ENCODE results near the gene TTLL5. TPM values are rescaled to one million over a fixed set of nuclear protein-coding genes. Genes with fewer than 3 reads are reported as not detected.

TTLL5 gene
- total RNA-seq, 1 experiment from 2014 or later, result 35.7 TPM

- no peaks in the 10 kb centered on the region for H3K79me2 ChIP-seq (ENCODE audit: insufficient read depth, low read length)
- H2AK5ac ChIP-seq (ENCODE audit: insufficient read length, low read length), result no peak overlapping the region
- no peaks in the 10 kb centered on the region for H3K79me1 ChIP-seq (ENCODE audit: insufficient read depth, low read depth, low read length, poor library complexity, severe bottlenecking)
- no CpG with 5 or more reads among the region's 5 CpGs for WGBS (ENCODE audit: extremely low coverage, insufficient read length, low lambda C conversion rate)
- no peak overlapping the region for H2BK15ac ChIP-seq (ENCODE audit: low read depth, low read length)
- H2BK5ac ChIP-seq (ENCODE audit: insufficient read length, low read length), result no peak overlapping the region
- DNase-seq, result no peak
- Mint-ChIP-seq H3K27ac (no peak overlapping the region), H3K4me3 (no peak overlapping the region), H3K36me3 (ENCODE audit: insufficient read depth in 1 of 3, low read depth in 3 of 3) (peaks cover 32 to 70% (median 55%) of the 10 kb centered on the region in 3 experiments), H3K9me3 (no peaks in the 10 kb centered on the region), H3K4me1 (no peaks in the 10 kb centered on the region), H3K27me3 (ENCODE audit: low read depth) (no peaks in the 10 kb centered on the region)
- H3K4me1 ChIP-seq (ENCODE audit: insufficient read depth, low read length), result no peaks in the 10 kb centered on the region
- no peak overlapping the region for H4K5ac ChIP-seq (ENCODE audit: insufficient read length, low read depth, low read length)
- H3K23ac ChIP-seq (ENCODE audit: insufficient read length, low read depth, low read length), result no peak overlapping the region
- H2BK12ac ChIP-seq (ENCODE audit: insufficient read length, low read depth, low read length), result no peak overlapping the region
- no peaks in the 10 kb centered on the region for H4K20me1 ChIP-seq (ENCODE audit: control insufficient read depth, insufficient read depth, insufficient read length)
- H2BK120ac ChIP-seq (ENCODE audit: low read depth, low read length, poor library complexity, severe bottlenecking), result no peak overlapping the region
- no peak for TF ChIP-seq CTCF (conservative IDR thresholded peaks at IDR 0.05)
- H3K9ac ChIP-seq (ENCODE audit: extremely low read depth, insufficient read length, low read length), result no peak overlapping the region
- no peak overlapping the region for H3K18ac ChIP-seq (ENCODE audit: insufficient read length, low read depth, low read length)
- H3T11ph ChIP-seq (ENCODE audit: low read length), result no peak overlapping the region
- H4K91ac ChIP-seq (ENCODE audit: insufficient read length, low read depth, low read length), result no peak overlapping the region
- no peak overlapping the region for H3K14ac ChIP-seq (ENCODE audit: insufficient read depth, low read length)
- H3K27me3 ChIP-seq (ENCODE audit: insufficient read depth, low read length), result no peaks in the 10 kb centered on the region
- no peak overlapping the region for H3K4ac ChIP-seq (ENCODE audit: low read depth, low read length)
- H3K9me3 ChIP-seq (ENCODE audit: control insufficient read depth, low read depth, low read length), result no peaks in the 10 kb centered on the region
- no peak overlapping the region for H3K4me2 ChIP-seq (ENCODE audit: insufficient read depth, insufficient read length, low read length)
- no peak overlapping the region for H2AFZ ChIP-seq (ENCODE audit: low read length)
- no peak overlapping the region for H4K8ac ChIP-seq (replicated peaks; ENCODE audit: insufficient read length, low read depth, low read length)
- H3K27ac ChIP-seq (ENCODE audit: insufficient read length, low read depth, low read length), result no peak overlapping the region
- no peak overlapping the region for H2BK20ac ChIP-seq (ENCODE audit: low read depth, low read length, poor library complexity, severe bottlenecking)
- no peaks in the 10 kb centered on the region for H3K23me2 ChIP-seq (ENCODE audit: insufficient read length, low read depth, low read length, poor library complexity, severe bottlenecking)
- no peak overlapping the region for H3K56ac ChIP-seq (ENCODE audit: insufficient read length, low read depth, low read length)
These were observed 10.6 kb upstream of the TTLL5 start for GRCh38 chr14:75650253-75651058.
